Measurements from ENCODE around the gene TAF11. TPM values are rescaled to one million over a fixed set of nuclear protein-coding genes. Genes with fewer than 3 reads are reported as not detected.

TAF11 gene, protein sequence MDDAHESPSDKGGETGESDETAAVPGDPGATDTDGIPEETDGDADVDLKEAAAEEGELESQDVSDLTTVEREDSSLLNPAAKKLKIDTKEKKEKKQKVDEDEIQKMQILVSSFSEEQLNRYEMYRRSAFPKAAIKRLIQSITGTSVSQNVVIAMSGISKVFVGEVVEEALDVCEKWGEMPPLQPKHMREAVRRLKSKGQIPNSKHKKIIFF
- total RNA-seq (2022; extraction: Qiagen RNA extraction): 18.6 to 20.7 TPM (median 19.5 TPM) in 5 replicates

DNA sequence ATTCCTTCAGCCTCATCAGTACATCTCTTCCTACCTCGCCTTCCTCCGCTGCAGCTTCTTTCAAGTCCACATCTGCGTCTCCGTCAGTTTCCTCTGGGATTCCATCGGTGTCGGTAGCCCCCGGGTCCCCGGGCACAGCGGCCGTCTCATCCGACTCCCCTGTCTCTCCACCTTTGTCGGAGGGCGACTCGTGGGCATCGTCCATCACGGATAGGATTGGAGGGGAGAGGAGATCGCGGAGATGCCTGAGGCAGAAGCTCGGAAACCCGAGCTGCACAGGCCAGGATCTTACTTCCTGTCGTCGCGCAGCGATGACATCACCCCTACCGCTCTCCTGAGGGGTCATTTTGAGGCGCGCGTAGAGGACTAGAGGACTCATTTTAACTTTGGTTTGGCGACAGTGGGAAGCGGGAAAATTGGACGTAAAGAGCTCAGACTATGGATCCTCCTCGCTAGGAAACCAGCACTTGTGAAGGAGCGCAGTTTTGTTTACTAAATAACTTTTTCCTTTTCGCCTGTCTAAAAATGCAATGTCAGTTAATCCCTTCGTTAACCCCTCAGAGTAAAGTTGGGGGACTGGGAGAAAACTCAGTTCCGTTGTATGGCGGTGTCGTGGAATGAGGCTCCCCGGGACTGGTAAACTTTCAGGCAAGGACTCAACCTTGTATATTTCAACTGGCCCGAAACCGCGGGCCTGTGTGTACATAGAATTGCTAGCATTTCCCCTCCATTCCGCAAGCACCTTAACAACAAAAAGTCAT, at the start of gene TAF11:
TAF11 (minus strand) TSS at position 290 of the 761 bp plus-strand sequence; CDS start at position 205, 85 bp downstream.

DNA sequence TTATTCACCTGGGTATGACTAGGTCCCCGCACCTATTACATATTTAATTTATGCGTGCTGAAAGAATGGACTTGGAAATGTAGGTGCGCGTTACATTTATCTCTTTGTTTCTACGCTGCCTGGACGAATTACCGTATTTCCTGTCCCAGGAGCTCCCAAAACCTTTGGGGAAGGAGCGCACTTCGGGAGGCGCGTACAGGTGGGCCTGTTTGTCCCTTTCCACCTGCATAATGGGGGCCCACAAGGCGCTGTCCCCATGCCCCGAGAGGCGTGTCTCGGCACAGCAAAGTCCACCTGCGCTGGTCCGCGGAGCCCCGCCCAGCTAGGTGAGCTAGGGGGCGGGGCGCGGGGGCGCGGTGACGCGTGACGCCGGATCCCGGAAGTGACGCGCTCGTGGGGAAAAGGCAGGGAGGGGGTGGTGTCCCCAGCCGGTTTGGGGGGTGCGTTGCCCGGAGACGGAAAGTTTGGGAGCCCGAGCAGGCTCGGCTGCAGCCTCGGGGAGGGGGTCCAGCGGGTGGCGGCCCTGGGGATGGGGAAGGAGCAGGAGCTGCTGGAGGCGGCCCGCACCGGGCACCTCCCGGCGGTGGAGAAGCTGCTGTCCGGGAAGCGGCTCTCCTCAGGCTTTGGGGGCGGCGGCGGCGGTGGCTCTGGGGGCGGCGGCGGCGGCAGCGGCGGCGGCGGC, 1.2 kb upstream of the TAF11 start, which contains the start of gene ANKS1A:
ANKS1A (plus strand) TSS at position 382 of the 682 bp plus-strand sequence; CDS start at position 530, 148 bp downstream.

Other genes starting within 250 kb of the TAF11 start
- gene ILRUN, start 191.3 kb downstream of the TAF11 start, total RNA-seq (2022; extraction: Qiagen RNA extraction): 29.5 to 32.4 TPM (median 30.9 TPM) in 5 replicates
- gene SNRPC, start 130.5 kb downstream of the TAF11 start, total RNA-seq (2022; extraction: Qiagen RNA extraction): 192 to 238 TPM (median 207 TPM) in 5 replicates
- gene BLTP3A, start 96.0 kb downstream of the TAF11 start, total RNA-seq (2022; extraction: Qiagen RNA extraction): 4.5 to 6.1 TPM (median 5.4 TPM) in 5 replicates
- 5.9 to 8.0 TPM (median 7.1 TPM) in 5 replicates for gene ANKS1A, start 1.2 kb upstream of the TAF11 start, total RNA-seq (2022; extraction: Qiagen RNA extraction)